GM21528 (cell line): ENCODE data around the gene UBE2L3.
"Not testable (repeated sequence)": the region's sequence is repeated elsewhere in the genome, so short reads cannot be mapped to it uniquely, and the experiment has no call there.

ENCODE experiments used
- ATAC-seq: cut with Tn5 transposase; IDR thresholded peaks from one replicate; pipeline ENCODE4 v1.9.1; 2021; ENCODE audit warnings: mild to moderate bottlenecking, moderate library complexity; ENCODE audit not compliant: unreplicated experiment, low FRiP score

Gene UBE2L3

GRCh38 chr22:21567456-21568346 lies at the start of gene UBE2L3:
Gene UBE2L3, plus strand, starts transcription at chr22:21567714. Its CDS starts 31 bp downstream, at chr22:21567745.
- peak; percentile 56 for ATAC-seq

GRCh38 chr22:21526705-21527500 lies 40.6 kb upstream of the UBE2L3 start:
- ATAC-seq = not testable (repeated sequence)

- ATAC-seq = not testable (repeated sequence)
Measured at GRCh38 chr22:21531525-21531924, 36.0 kb upstream of the UBE2L3 start.

- ATAC-seq = not testable (repeated sequence)
Measured at GRCh38 chr22:21532863-21533648, 34.5 kb upstream of the UBE2L3 start.

- not testable (repeated sequence) for ATAC-seq
Measured at GRCh38 chr22:21539862-21540261, 27.7 kb upstream of the UBE2L3 start.

GRCh38 chr22:21544432-21545322 lies 22.8 kb upstream of the UBE2L3 start:
- not testable (repeated sequence) for ATAC-seq

- not testable (repeated sequence) for ATAC-seq
Measured at GRCh38 chr22:21549558-21549957, 18.0 kb upstream of the UBE2L3 start.

GRCh38 chr22:21550008-21550677 lies 17.4 kb upstream of the UBE2L3 start:
- peak; percentile 77 for ATAC-seq

GRCh38 chr22:21550678-21551047 lies 16.9 kb upstream of the UBE2L3 start:
- peak; percentile 27 for ATAC-seq

- ATAC-seq = not testable (repeated sequence)
Measured at GRCh38 chr22:21551361-21551760, 16.2 kb upstream of the UBE2L3 start, which contains the start of gene RIMBP3C. Gene RIMBP3C, minus strand, starts transcription at chr22:21551461. Its CDS starts 485 bp downstream, at chr22:21550976.

- not testable (repeated sequence) for ATAC-seq
Measured at GRCh38 chr22:21559345-21560125, 8.0 kb upstream of the UBE2L3 start.

GRCh38 chr22:21560657-21561056 lies 6.9 kb upstream of the UBE2L3 start:
- ATAC-seq = not testable (repeated sequence)

GRCh38 chr22:21563912-21564311 lies 3.6 kb upstream of the UBE2L3 start:
- no peak for ATAC-seq

GRCh38 chr22:21564411-21564810 lies 3.1 kb upstream of the UBE2L3 start:
- no peak for ATAC-seq

- ATAC-seq = peak; percentile 33
Measured at GRCh38 chr22:21568347-21569075, 997 bp downstream of the UBE2L3 start.

GRCh38 chr22:21569076-21569427 lies 1.5 kb downstream of the UBE2L3 start:
- ATAC-seq = not testable (repeated sequence)

GRCh38 chr22:21569459-21570170 lies 2.1 kb downstream of the UBE2L3 start:
- ATAC-seq = no peak
